ENCODE measurements around the gene SPAG17.

The SPAG17 gene

GRCh38 chr1:117904485-117904884 lies 280.5 kb downstream of the SPAG17 start:
- Histone ChIP-seq H3K9me3 (ENCODE audit: severe bottlenecking) (no peaks in the 10 kb centered on the region), H3K27me3 (ENCODE audit: insufficient read depth, low read depth, severe bottlenecking) (no peaks in the 10 kb centered on the region), H3K27ac (no peak overlapping the region), H3K36me3 (peaks cover 29% of the 10 kb centered on the region), H3K4me3 (ENCODE audit: low read depth, low read length) (no peak overlapping the region)
- DNase-seq = no peak
- no peak for TF ChIP-seq CTCF (IDR thresholded peaks at IDR 0.05; ENCODE audit: low read depth, low read length)
